HepG2 (cell line): ENCODE results near the gene C3orf52. TPM values are rescaled to one million over a fixed set of nuclear protein-coding genes. Genes with fewer than 3 reads are reported as not detected.

Experiments
- CBX5 ChIP-seq: sonication (generic); formaldehyde crosslinking; IDR thresholded peaks from 2 replicates; pipeline ENCODE4 v1.4.0; 2020; ENCODE audit warnings: missing genetic modification reagents, borderline replicate concordance
- EP300 ChIP-seq, 3 experiments: sonication (generic) in 1 of 3; formaldehyde crosslinking in 1 of 3; IDR thresholded peaks; 2 replicates each; pipeline versions ENCODE4 v1.5.1 to v1.6.1; 2011 to 2020; ENCODE audit warnings: low read depth in 2 of 3, low read length in 2 of 3, borderline replicate concordance in 1 of 3, improper control_type of control experiment in 1 of 3, mild to moderate bottlenecking in 1 of 3, missing genetic modification reagents in 1 of 3, moderate library complexity in 1 of 3
- FOXO1 ChIP-seq: sonication (generic); formaldehyde crosslinking; IDR thresholded peaks from 2 replicates; pipeline ENCODE4 v1.4.0; 2020; ENCODE audit warnings: missing genetic modification reagents
- GATAD2A ChIP-seq: IDR thresholded peaks from 2 replicates; pipeline ENCODE4 v1.6.1; 2016
- KLF16 ChIP-seq, 2 experiments: sonication (generic) in 1 of 2; formaldehyde crosslinking in 1 of 2; IDR thresholded peaks; 2 replicates each; pipeline versions ENCODE4 v1.6.1 to v1.8.0; 2016 to 2023; ENCODE audit warnings: missing genetic modification reagents in 2 of 2, missing compliant biosample characterization in 1 of 2
- KLF6 ChIP-seq: IDR thresholded peaks from 2 replicates; pipeline ENCODE4 v1.8.0; 2016; ENCODE audit warnings: missing biosample characterization, missing genetic modification reagents
- MTA1 ChIP-seq: sonication (generic); formaldehyde crosslinking; IDR thresholded peaks from 2 replicates; pipeline ENCODE4 v1.4.0; 2020; ENCODE audit warnings: missing genetic modification reagents, mild to moderate bottlenecking, borderline replicate concordance
- MZF1 ChIP-seq: sonication (generic); formaldehyde crosslinking; IDR thresholded peaks from 2 replicates; pipeline ENCODE4 v1.8.1; 2023; ENCODE audit warnings: mild to moderate bottlenecking, missing genetic modification reagents, borderline replicate concordance
- PCBP1 ChIP-seq: fragments of 200-400 bp; formaldehyde crosslinking; IDR thresholded peaks from 2 replicates; pipeline ENCODE4 v1.6.1; 2017; ENCODE audit warnings: mild to moderate bottlenecking, low read depth, low read length, borderline replicate concordance
- RXRA ChIP-seq: sonication (generic); formaldehyde crosslinking; IDR thresholded peaks from 2 replicates; pipeline ENCODE4 v1.5.1; 2020; ENCODE audit warnings: missing genetic modification reagents
- SOX13 ChIP-seq, 3 experiments: fragments of 450-650 bp in 1 of 3; sonication (generic) in 1 of 3; formaldehyde crosslinking in 1 of 3; IDR thresholded peaks in 2 of 3; conservative IDR thresholded peaks in 1 of 3; 2 replicates each; pipeline versions ENCODE4 v1.5.0 to v1.6.1; 2016 to 2020; ENCODE audit warnings: antibody characterized with exemption in 1 of 3, mild to moderate bottlenecking in 1 of 3, missing compliant biosample characterization in 1 of 3, missing genetic modification reagents in 1 of 3, moderate library complexity in 1 of 3
- TAF1 ChIP-seq: sonication (generic); formaldehyde crosslinking; IDR thresholded peaks from 2 replicates; pipeline ENCODE4 v1.4.0; 2020; ENCODE audit warnings: missing genetic modification reagents
- TBP ChIP-seq: sonication (generic); formaldehyde crosslinking; IDR thresholded peaks from 2 replicates; pipeline ENCODE4 v1.5.0; 2020; ENCODE audit warnings: missing genetic modification reagents
- ZNF672 ChIP-seq: sonication (generic); formaldehyde crosslinking; IDR thresholded peaks from 2 replicates; pipeline ENCODE4 v1.8.1; 2022; ENCODE audit warnings: missing genetic modification reagents
- polyA plus RNA-seq, 8 experiments: library from polyadenylated mRNA; depleted of rRNA in 3 of 8; stranded (reverse) in 7 of 8; unstranded in 1 of 8; fragments of >200 nt; fragmentation: Illumina TruSeq in 4 of 8; extraction: Trizol in 4 of 8; gene quantifications; 2 replicates each; pipeline versions ENCODE4 v1.2.1 to v1.2.3, GENCODE V29; 2011 to 2016; ENCODE audit warnings: low read depth in 4 of 8, missing spikeins in 1 of 8, mixed read lengths in 1 of 8; ENCODE audit not compliant: insufficient read depth in 1 of 8
- total RNA-seq, 5 experiments: library from RNA; depleted of rRNA; stranded (reverse); fragments of >200 nt; fragmentation: Illumina TruSeq; extraction: Trizol; gene quantifications; 2 replicates each; pipeline ENCODE4 v1.2.3, GENCODE V29; 2016; ENCODE audit warnings: low read depth in 1 of 5
- TF ChIP-seq, protein P1 (sequence below): sonication (generic); formaldehyde crosslinking; IDR thresholded peaks from 2 replicates; pipeline ENCODE4 v1.4.0; 2020; ENCODE audit warnings: mild to moderate bottlenecking, missing genetic modification reagents
- TF ChIP-seq, protein P2 (sequence below): IDR thresholded peaks from 2 replicates; pipeline ENCODE4 v1.6.1; 2012; ENCODE audit warnings: low read depth, low read length, improper control_type of control experiment
- TF ChIP-seq, protein P3 (sequence below): sonication (generic); formaldehyde crosslinking; IDR thresholded peaks from 2 replicates; pipeline ENCODE4 v1.4.0; 2020; ENCODE audit warnings: missing genetic modification reagents
- TF ChIP-seq, protein P4 (sequence below): sonication (generic); formaldehyde crosslinking; IDR thresholded peaks from 2 replicates; pipeline ENCODE4 v1.5.0; 2020; ENCODE audit warnings: missing genetic modification reagents, mild to moderate bottlenecking, borderline replicate concordance
- TF ChIP-seq, protein P5 (sequence below): sonication (generic); formaldehyde crosslinking; IDR thresholded peaks from 2 replicates; pipeline ENCODE4 v1.4.0; 2020; ENCODE audit warnings: missing genetic modification reagents

The C3orf52 gene
- total and polyA plus RNA-seq, 2 of the 13 experiments (the other 11 are each of a cell fraction or from before 2014, with no cell fraction given), result 0.79 to 1.2 TPM

DNA sequence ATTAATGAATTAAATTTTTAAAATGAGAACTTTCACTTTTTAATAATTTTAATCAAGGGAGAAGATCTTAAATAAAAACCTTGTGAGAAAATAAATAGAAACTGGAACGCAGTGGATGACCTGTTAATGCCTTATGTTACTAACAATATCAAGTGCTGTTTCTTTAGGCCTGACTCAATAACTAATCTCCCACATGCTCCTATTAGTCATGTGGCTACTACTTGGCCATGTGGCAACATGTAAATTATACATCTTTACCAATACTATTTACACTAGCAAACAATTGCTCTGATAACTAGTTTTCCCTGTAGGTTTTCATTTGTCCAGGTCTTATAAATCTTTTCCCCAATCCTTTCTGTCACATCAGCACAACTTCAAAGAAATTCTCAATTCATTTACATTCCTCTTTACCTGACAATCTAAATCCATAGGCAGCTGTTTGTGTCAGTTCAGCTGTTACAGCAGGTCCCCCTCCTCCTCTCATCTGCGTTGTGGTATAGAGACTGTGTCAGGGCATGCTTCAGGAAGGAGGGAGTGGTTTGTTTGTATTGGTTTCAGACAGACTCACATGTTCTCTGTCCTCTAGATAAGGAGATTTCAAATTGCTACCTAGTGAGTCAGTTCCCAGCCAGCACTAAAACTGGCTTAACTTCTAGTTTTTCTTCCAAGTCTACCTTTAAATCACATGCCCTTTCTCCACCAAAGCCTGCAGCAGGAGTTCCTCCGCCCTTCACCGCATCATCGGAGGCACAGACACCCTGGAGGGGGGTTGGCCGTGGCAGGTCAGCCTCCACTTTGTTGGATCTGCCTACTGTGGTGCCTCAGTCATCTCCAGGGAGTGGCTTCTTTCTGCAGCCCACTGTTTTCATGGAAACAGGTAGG is 11.3 kb upstream of the C3orf52 start (continued):
- TF ChIP-seq, protein P1, sequence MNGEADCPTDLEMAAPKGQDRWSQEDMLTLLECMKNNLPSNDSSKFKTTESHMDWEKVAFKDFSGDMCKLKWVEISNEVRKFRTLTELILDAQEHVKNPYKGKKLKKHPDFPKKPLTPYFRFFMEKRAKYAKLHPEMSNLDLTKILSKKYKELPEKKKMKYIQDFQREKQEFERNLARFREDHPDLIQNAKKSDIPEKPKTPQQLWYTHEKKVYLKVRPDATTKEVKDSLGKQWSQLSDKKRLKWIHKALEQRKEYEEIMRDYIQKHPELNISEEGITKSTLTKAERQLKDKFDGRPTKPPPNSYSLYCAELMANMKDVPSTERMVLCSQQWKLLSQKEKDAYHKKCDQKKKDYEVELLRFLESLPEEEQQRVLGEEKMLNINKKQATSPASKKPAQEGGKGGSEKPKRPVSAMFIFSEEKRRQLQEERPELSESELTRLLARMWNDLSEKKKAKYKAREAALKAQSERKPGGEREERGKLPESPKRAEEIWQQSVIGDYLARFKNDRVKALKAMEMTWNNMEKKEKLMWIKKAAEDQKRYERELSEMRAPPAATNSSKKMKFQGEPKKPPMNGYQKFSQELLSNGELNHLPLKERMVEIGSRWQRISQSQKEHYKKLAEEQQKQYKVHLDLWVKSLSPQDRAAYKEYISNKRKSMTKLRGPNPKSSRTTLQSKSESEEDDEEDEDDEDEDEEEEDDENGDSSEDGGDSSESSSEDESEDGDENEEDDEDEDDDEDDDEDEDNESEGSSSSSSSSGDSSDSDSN (CRISPR knock-in tag), result no peak
- no peak for TF ChIP-seq MTA1
- TF ChIP-seq, protein P2, sequence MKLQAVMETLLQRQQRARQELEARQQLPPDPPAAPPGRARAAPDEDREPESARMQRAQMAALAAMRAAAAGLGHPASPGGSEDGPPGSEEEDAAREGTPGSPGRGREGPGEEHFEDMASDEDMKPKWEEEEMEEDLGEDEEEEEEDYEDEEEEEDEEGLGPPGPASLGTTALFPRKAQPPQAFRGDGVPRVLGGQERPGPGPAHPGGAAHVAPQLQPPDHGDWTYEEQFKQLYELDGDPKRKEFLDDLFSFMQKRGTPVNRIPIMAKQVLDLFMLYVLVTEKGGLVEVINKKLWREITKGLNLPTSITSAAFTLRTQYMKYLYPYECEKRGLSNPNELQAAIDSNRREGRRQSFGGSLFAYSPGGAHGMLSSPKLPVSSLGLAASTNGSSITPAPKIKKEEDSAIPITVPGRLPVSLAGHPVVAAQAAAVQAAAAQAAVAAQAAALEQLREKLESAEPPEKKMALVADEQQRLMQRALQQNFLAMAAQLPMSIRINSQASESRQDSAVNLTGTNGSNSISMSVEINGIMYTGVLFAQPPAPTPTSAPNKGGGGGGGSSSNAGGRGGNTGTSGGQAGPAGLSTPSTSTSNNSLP, result no peak
- TF ChIP-seq ZNF672 (CRISPR knock-in tag), result no peak
- no peak for TF ChIP-seq SOX13 (IDR thresholded peaks at IDR 0.05)
- TF ChIP-seq SOX13 (CRISPR knock-in tag; conservative IDR thresholded peaks at IDR 0.05 in 1 of 2, IDR thresholded peaks at IDR 0.05 in 1 of 2), result peak in 1 of 2 experiments; percentile 43; a peak in 1 of 4 replicates
- peak; percentile 63; the same call in 1 of the 2 replicates for TF ChIP-seq GATAD2A (CRISPR knock-in tag)
- TF ChIP-seq RXRA (CRISPR knock-in tag), result no peak
- TF ChIP-seq, protein P3, sequence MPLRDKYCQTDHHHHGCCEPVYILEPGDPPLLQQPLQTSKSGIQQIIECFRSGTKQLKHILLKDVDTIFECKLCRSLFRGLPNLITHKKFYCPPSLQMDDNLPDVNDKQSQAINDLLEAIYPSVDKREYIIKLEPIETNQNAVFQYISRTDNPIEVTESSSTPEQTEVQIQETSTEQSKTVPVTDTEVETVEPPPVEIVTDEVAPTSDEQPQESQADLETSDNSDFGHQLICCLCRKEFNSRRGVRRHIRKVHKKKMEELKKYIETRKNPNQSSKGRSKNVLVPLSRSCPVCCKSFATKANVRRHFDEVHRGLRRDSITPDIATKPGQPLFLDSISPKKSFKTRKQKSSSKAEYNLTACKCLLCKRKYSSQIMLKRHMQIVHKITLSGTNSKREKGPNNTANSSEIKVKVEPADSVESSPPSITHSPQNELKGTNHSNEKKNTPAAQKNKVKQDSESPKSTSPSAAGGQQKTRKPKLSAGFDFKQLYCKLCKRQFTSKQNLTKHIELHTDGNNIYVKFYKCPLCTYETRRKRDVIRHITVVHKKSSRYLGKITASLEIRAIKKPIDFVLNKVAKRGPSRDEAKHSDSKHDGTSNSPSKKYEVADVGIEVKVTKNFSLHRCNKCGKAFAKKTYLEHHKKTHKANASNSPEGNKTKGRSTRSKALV (CRISPR knock-in tag), result no peak
- no peak for TF ChIP-seq KLF6 (CRISPR knock-in tag)
- no peak for TF ChIP-seq PCBP1
- 0 out of 4 replicates have a peak, but pooled peaks of 1 of the 2 experiments have one; percentile 15 for TF ChIP-seq EP300 (IDR thresholded peaks at IDR 0.05; ENCODE audit: low read depth in 2 of 2, low read length in 2 of 2)
- no peak for TF ChIP-seq EP300 (CRISPR knock-in tag; IDR thresholded peaks at IDR 0.05; ENCODE audit: borderline replicate concordance)
- TF ChIP-seq, protein P4, sequence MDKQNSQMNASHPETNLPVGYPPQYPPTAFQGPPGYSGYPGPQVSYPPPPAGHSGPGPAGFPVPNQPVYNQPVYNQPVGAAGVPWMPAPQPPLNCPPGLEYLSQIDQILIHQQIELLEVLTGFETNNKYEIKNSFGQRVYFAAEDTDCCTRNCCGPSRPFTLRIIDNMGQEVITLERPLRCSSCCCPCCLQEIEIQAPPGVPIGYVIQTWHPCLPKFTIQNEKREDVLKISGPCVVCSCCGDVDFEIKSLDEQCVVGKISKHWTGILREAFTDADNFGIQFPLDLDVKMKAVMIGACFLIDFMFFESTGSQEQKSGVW (CRISPR knock-in tag), result no peak
- TF ChIP-seq FOXO1 (CRISPR knock-in tag), result no peak
- TF ChIP-seq CBX5 (CRISPR knock-in tag), result 0 out of 2 replicates have a peak, but pooled peaks have one; percentile 29
- TF ChIP-seq, protein P5, sequence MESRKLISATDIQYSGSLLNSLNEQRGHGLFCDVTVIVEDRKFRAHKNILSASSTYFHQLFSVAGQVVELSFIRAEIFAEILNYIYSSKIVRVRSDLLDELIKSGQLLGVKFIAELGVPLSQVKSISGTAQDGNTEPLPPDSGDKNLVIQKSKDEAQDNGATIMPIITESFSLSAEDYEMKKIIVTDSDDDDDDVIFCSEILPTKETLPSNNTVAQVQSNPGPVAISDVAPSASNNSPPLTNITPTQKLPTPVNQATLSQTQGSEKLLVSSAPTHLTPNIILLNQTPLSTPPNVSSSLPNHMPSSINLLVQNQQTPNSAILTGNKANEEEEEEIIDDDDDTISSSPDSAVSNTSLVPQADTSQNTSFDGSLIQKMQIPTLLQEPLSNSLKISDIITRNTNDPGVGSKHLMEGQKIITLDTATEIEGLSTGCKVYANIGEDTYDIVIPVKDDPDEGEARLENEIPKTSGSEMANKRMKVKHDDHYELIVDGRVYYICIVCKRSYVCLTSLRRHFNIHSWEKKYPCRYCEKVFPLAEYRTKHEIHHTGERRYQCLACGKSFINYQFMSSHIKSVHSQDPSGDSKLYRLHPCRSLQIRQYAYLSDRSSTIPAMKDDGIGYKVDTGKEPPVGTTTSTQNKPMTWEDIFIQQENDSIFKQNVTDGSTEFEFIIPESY (CRISPR knock-in tag), result no peak
- TF ChIP-seq TAF1 (CRISPR knock-in tag), result no peak
- TF ChIP-seq MZF1 (CRISPR knock-in tag), result no peak
- no peak for TF ChIP-seq KLF16 (CRISPR knock-in tag; IDR thresholded peaks at IDR 0.05)
- no peak for TF ChIP-seq TBP (CRISPR knock-in tag)
